ENCODE data around the gene KDM2A. TPM values are rescaled to one million over a fixed set of nuclear protein-coding genes. Genes with fewer than 3 reads are reported as not detected.

Gene KDM2A
- total RNA-seq, 1 donor from 2014 or later = 33.0 TPM

DNA sequence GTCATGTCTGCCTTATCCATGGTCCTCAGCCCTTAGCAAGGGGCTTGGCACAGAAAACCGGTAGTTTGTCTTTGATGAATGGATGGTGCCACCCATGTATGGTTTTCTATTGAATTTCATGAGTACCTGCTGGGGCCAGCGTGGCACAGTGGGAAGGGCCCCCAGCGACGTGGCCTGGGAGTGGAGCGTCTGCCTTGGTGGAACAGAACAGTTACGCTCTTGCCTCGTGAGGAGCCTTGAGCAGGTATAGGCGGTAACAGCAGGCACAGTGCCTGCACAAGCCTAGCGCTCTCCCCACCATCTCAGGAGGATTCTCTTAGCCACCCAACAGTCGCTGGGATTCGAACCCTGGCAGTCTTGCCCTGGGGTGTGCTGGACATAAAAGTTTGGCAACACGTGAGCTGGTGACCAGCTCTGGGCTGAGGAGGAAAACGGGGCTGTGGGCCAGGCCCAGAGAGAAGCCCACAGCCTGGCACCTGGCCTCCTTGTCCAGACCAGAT, 181.2 kb downstream of the KDM2A start:
- no peak for DNase-seq (ENCODE audit: low read depth, low spot score)

DNA sequence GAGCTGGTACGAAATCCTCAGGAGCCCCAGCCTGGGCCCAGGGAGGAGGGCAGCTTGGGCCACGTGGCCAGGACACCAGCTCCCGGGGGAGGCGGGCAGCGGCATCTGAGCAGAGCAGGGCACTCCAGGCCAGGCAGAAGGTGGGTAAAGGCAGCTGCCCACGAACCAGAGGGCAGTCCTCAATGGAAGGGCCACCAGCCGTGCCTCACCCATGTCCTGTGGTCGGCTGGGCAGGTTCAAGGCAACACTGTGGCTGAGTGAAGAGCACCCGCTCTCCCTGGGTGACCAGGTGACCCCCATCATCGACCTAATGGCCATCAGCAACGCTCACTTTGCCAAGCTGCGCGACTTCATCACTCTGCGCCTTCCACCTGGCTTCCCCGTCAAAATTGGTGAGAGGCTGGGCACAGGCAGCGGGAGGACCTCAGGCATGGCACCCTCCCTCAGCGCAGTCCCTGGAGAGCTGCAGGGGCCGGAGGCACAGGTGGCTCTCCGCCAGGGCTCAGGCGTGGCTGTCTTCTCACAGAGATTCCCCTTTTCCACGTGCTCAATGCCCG, 181.8 kb downstream of the KDM2A start:
- no peak for DNase-seq (ENCODE audit: low read depth, low spot score)

DNA sequence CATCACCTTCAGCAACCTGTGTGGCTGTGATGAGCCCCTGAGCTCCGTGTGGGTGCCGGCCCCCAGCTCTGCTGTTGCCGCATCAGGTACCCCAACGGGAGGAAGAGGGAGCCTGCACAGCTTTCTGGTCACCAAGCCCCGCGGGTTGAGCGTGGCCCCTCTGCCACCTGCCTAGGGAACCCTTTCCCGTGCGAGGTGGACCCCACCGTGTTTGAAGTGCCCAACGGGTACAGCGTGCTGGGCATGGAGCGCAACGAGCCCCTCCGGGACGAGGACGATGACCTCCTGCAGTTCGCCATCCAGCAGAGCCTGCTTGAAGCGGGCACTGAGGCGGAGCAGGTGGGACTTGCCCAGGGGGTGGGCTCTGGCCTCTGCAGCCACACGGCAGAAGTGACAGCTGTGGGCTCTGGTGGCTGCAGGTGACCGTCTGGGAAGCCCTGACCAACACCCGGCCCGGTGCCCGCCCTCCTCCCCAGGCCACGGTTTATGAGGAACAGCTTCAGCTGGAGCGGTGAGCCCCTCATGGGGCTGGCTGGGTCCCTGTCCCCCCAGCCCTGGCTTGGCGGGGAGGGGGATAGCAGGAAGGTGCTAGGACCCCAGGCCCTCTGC, 182.4 kb downstream of the KDM2A start:
- no peak for DNase-seq (ENCODE audit: low read depth, low spot score)

DNA sequence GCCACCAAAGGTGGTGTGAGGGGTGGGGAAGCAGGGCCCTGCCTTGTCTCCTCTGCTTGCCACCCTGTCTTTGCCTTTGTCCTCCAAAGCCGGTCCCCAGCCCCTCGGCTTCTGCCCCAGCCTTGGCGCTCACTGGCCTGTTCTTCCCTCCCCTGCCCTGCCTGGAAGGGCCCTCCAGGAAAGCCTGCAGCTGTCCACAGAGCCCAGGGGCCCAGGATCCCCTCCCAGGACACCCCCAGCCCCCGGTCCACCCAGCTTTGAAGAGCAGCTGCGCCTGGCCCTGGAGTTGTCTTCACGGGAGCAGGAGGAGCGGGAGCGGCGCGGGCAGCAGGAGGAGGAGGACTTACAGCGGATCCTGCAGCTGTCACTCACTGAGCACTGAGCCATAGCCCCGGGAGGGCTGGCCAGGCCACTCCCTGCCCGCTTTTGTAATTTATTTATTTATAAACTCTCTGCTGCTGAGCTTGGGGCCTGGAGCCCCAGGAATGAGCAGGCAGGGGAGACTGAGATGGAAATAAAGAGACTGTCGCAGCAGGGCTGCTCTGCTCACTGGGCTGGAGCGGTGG, 183.0 kb downstream of the KDM2A start:
- no peak for DNase-seq (ENCODE audit: low read depth, low spot score)

DNA sequence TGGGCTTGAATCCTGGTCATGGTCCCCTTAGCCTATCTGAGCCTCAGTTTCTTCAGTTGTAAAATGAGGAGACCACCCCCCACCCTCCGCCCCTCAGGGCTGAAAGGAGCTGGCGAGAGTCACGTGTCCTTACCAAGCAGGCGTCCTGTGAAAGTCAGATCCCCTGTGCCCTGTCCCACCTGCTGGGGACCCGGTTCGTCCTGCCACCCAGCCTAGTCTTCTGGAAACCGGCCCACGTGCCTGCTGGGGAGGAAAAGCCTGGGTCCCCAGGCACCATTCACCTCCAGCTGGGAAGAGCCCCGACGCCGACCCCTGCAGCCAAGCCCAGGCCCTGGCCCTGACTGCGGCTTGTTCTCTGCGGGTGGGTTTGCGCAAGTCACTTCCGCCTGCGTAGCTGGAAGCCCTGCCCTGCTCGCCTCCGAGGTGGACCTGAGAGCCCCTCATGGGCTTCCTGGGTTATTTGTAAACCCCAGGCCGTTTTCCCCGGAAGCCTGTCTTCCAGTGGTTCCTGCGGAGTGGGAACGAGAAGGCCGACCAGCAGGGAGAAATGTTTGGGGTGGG, 183.6 kb downstream of the KDM2A start:
- no peak for DNase-seq (ENCODE audit: low read depth, low spot score)

DNA sequence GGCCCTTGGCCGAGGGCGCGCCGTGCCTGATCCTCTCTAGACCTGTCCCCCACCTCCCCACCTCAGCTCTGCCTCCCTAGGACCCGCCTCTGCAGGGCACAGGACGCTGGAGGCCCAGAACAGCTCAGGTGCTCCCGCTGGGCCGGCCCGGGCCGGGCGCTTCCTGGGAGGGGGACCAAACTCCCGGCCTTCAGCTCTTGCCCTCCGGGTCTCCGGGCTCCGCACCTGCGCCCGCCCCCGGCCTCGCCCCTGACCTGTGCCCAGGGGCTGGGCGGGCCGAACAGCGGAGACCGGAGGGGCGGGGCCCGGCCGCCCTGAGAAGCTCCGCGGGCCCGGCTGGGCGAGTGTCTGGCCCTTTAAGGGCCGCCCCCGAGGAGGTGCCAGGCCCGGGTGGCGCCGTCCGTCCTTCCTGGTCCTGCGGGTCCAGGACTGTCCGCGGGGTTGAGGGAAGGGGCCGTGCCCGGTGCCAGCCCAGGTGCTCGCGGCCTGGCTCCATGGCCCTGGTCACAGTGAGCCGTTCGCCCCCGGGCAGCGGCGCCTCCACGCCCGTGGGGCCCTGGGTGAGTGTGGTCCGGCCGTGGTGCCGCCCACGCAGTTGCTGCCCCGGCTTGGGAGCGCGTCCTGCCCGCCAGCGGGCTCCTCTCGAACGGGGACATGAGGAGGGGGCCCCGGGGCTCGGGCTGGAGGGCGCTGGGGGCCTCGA, 184.2 kb downstream of the KDM2A start, which contains the start of gene SSH3:
Gene SSH3 (plus strand): TSS at position 399 of the 703 bp plus-strand sequence. CDS start 96 bp downstream, at position 495.
- no peak for DNase-seq (ENCODE audit: low read depth, low spot score)

DNA sequence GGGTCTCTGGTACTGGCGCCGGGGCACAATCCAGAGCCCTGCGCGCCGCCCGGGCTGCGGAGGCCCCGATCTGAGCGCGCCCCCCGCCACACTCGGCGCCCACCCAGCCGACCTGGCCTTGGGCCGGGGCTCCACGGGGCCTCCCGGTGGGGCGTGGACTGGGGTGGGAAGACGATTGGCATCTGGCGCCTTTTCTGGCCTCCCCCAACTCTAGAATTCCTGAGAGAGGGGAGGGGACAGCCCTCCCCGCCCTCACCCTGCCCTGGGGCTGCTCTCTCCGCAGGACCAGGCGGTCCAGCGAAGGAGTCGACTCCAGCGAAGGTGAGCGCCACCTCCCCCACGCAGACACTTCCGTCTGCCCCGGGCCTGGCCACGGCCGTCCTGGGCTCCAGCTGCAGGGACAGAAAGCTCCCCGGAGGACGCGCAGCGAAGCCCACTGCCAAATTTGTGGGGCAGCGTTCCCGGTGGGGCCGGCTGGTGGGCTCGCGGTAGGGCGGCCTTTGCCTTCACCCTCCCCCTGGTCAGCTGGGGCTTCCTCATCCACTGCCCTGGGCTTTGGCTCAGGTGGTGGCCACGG, 184.9 kb downstream of the KDM2A start:
- no peak for DNase-seq (ENCODE audit: low read depth, low spot score)

DNA sequence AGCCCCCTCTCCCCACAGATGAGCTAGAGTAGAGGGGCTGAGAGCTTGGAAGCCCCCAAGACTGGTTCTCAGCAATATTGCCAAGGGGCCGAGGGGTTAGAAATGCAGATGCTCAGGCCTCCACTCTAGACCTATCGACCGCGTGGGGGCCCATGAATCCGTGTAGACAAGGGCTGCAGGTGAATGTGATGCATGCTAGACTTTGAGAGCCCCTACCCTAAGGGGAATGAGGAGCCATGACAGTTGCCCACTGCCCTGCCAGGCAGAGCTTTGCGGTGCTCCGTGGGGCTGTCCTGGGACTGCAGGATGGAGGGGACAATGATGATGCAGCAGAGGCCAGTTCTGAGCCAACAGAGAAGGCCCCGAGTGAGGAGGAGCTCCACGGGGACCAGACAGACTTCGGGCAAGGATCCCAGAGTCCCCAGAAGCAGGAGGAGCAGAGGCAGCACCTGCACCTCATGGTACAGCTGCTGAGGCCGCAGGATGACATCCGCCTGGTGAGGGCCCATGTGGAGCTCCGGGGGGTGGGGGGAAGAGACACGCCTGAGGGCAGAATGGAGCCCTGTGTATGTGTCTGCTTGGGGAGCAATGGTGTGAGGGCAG, 185.5 kb downstream of the KDM2A start:
- DNase-seq (ENCODE audit: low read depth, low spot score) = no peak

DNA sequence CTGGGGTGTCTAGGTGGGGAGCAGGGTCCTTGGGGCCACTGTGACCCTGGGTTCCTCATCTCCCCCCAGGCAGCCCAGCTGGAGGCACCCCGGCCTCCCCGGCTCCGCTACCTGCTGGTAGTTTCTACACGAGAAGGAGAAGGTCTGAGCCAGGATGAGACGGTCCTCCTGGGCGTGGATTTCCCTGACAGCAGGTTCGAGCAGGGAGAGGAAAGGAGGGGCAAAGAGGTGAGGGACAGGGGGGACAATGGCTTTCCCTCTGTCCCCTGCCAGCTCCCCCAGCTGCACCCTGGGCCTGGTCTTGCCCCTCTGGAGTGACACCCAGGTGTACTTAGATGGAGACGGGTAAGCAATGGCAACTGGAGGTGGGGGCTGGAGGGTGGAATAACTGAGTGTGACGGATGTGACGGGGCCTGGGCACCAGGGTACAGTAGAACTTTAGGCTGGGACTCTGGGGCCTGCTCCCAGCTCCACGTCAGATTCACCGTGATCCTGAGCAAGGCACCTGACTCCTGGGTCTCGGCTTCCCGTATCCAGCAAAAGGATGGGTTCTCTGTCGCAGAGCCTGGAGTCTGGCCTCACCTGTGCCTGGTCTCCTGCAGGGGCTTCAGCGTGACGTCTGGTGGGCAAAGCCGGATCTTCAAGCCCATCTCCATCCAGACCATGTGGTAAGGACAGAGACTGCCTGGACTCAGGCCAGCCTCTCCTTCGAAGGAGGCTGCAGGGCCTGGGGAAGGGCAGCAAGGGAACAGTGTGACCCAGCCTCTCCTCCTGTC, 187.9 kb downstream of the KDM2A start:
- DNase-seq (ENCODE audit: low read depth, low spot score) = no peak

DNA sequence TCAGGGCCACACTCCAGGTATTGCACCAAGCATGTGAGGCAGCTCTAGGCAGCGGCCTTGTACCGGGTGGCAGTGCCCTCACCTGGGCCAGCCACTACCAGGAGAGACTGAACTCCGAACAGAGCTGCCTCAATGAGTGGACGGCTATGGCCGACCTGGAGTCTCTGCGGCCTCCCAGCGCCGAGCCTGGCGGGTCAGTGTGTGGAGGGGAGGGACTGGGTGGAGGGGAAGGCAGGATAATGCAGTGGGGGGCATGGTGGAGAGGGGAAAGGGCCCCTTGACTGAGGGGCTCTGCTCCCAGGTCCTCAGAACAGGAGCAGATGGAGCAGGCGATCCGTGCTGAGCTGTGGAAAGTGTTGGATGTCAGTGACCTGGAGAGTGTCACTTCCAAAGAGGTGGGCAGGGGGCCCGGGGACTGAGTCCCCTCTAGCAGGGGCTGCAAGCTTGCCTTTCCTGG, 188.5 kb downstream of the KDM2A start:
- DNase-seq (ENCODE audit: low read depth, low spot score) = no peak

Other genes with a start within 250 kb of the KDM2A start
- gene PC, start 160.9 kb upstream of the KDM2A start, total RNA-seq = 6.9 and 27.3 TPM in 2 replicates
- gene C11orf86, start 144.0 kb upstream of the KDM2A start, total RNA-seq = not detected in 2 replicates
- 0.04 TPM in 1 of 2 replicates, not detected in the other for gene SYT12, start 96.1 kb upstream of the KDM2A start, total RNA-seq
- 4.2 and 10.6 TPM in 2 replicates for gene RHOD, start 62.4 kb upstream of the KDM2A start, total RNA-seq
- 35.7 and 49.5 TPM in 2 replicates for gene GRK2, start 147.2 kb downstream of the KDM2A start, total RNA-seq
- 27.0 and 30.1 TPM in 2 replicates for gene ANKRD13D, start 170.0 kb downstream of the KDM2A start, total RNA-seq
- gene SSH3, start 184.3 kb downstream of the KDM2A start, total RNA-seq = 7.6 and 7.7 TPM in 2 replicates
- 22.9 and 29.2 TPM in 2 replicates for gene POLD4, start 234.3 kb downstream of the KDM2A start, total RNA-seq